HepG2 (cell line): ENCODE results near the gene CD300H. TPM values are rescaled to one million over a fixed set of nuclear protein-coding genes. Genes with fewer than 3 reads are reported as not detected.

Experiments used
- ATAC-seq: fragments of 200-7000 bp; cut with Tn5 transposase; 3 replicates; pipeline ENCODE4 v1.9.1; 2020; ENCODE audit warnings: mild to moderate bottlenecking, moderate library complexity
- BruUV-seq: library from RNA; stranded (reverse); fragments of 400-500 nt; replicated peaks from 2 replicates; lab custom pipeline; 2021; lab: Mats Ljungman, UMichigan
- CTCF ChIA-PET: fragments of 300-600 bp; formaldehyde crosslinking; extraction: SDS; loops from one replicate; lab custom pipeline; 2021; ENCODE audit warnings: low total read pairs, inconsistent platforms, low intra/inter-chr PET ratio; lab: Yijun Ruan, JAX
- POLR2A ChIA-PET: fragments of 350-600 bp; sonication (Branson Sonifier 250); formaldehyde crosslinking; loops from one replicate; lab custom pipeline; 2020; ENCODE audit warnings: antibody characterized with exemption, inconsistent platforms; lab: Yijun Ruan, JAX
- DNase-seq: peaks from one replicate; pipeline ENCODE4 v3.0.0-alpha.2; 2015; ENCODE audit warnings: low spot score
- FAIRE-seq: peaks from 3 replicates; lab custom pipeline; 2011; peaks lifted over from hg19 to GRCh38; lab: Jason Lieb, UNC
- H2AFZ ChIP-seq: one replicate; pipeline ENCODE4 v1.6.1; 2011; ENCODE audit warnings: low read length, inconsistent platforms
- H3K27ac ChIP-seq: fragments of 300-600 bp; 3 replicates; pipeline ENCODE4 v1.8.0; 2011; ENCODE audit warnings: mixed run types, mild to moderate bottlenecking, mixed read lengths, low read length, inconsistent platforms; ENCODE audit not compliant: insufficient read depth; ENCODE audit errors: extremely low read length
- H3K27me3 ChIP-seq, 2 experiments: fragments of 200-600 bp in 1 of 2; 2 replicates in 1 of 2; 3 replicates in 1 of 2; pipeline versions ENCODE4 v1.6.0 to v1.8.0; 2011; ENCODE audit warnings: low read length in 2 of 2, mild to moderate bottlenecking in 2 of 2, moderate library complexity in 2 of 2, inconsistent platforms in 1 of 2; ENCODE audit not compliant: insufficient read depth in 2 of 2, control insufficient read depth in 1 of 2
- H3K36me3 ChIP-seq, 2 experiments: fragments of 200-600 bp in 1 of 2; replicated peaks in 1 of 2; 2 replicates in 1 of 2; 3 replicates in 1 of 2; pipeline versions ENCODE4 v1.5.1 to v1.8.0; 2011; ENCODE audit warnings: low read length in 2 of 2, inconsistent platforms in 1 of 2; ENCODE audit not compliant: insufficient read depth in 2 of 2, control insufficient read depth in 1 of 2
- H3K4me1 ChIP-seq: 2 replicates; pipeline ENCODE4 v1.5.1; 2012; ENCODE audit warnings: low read length, inconsistent platforms; ENCODE audit not compliant: insufficient read depth
- H3K4me2 ChIP-seq: 2 replicates; pipeline ENCODE4 v1.6.0; 2011; ENCODE audit warnings: low read depth, low read length, inconsistent platforms
- H3K4me3 ChIP-seq, 3 experiments: fragments of 200-600 bp in 1 of 3; sonication (generic), shearing (Covaris generic) in 1 of 3; replicated peaks in 1 of 3; 2 replicates each; pipeline ENCODE4 v1.5.1; 2011 to 2016; ENCODE audit warnings: low read length in 3 of 3, inconsistent platforms in 2 of 3, low read depth in 2 of 3, mild to moderate bottlenecking in 2 of 3, control low read depth in 1 of 3, mixed read lengths in 1 of 3; ENCODE audit not compliant: insufficient read depth in 1 of 3
- H3K79me2 ChIP-seq: one replicate; pipeline ENCODE4 v1.6.1; 2011; ENCODE audit warnings: low read length, inconsistent platforms; ENCODE audit not compliant: insufficient read depth
- H3K9ac ChIP-seq: 2 replicates; pipeline ENCODE4 v1.6.0; 2011; ENCODE audit warnings: mild to moderate bottlenecking, low read depth, low read length, inconsistent platforms; ENCODE audit not compliant: insufficient read depth
- H3K9me3 ChIP-seq: 2 replicates; pipeline ENCODE4 v1.5.1; 2012; ENCODE audit warnings: mild to moderate bottlenecking, low read length
- H4K20me1 ChIP-seq: 2 replicates; pipeline ENCODE4 v1.6.0; 2011; ENCODE audit warnings: inconsistent platforms, mild to moderate bottlenecking, low read length, moderate library complexity; ENCODE audit not compliant: insufficient read depth
- ARHGAP35 ChIP-seq: sonication (generic); formaldehyde crosslinking; IDR thresholded peaks from 2 replicates; pipeline ENCODE4 v1.9.0; 2022; ENCODE audit warnings: mild to moderate bottlenecking, inconsistent platforms, moderate library complexity, missing genetic modification reagents, borderline replicate concordance
- ATF5 ChIP-seq: sonication (generic); formaldehyde crosslinking; IDR thresholded peaks from 2 replicates; pipeline ENCODE4 v1.4.0; 2020; ENCODE audit warnings: mild to moderate bottlenecking, low read depth, missing genetic modification reagents
- CEBPZ ChIP-seq: IDR thresholded peaks from 2 replicates; pipeline ENCODE4 v1.6.1; 2012; ENCODE audit warnings: low read length, improper control_type of control experiment
- ONECUT2 ChIP-seq: sonication (generic); formaldehyde crosslinking; IDR thresholded peaks from 2 replicates; pipeline ENCODE4 v1.4.0; 2020; ENCODE audit warnings: missing genetic modification reagents
- RAD51 ChIP-seq: fragments of 450-650 bp; IDR thresholded peaks from 2 replicates; pipeline ENCODE4 v1.6.1; 2016; ENCODE audit warnings: borderline replicate concordance
- RARG ChIP-seq: sonication (generic); formaldehyde crosslinking; IDR thresholded peaks from 2 replicates; pipeline ENCODE4 v1.4.0; 2020; ENCODE audit warnings: low read depth, mild to moderate bottlenecking, missing genetic modification reagents
- TOE1 ChIP-seq: sonication (generic); formaldehyde crosslinking; IDR thresholded peaks from 2 replicates; pipeline ENCODE4 v1.4.0; 2020; ENCODE audit warnings: mild to moderate bottlenecking, missing genetic modification reagents
- UBTF ChIP-seq: sonication (generic); formaldehyde crosslinking; IDR thresholded peaks from 2 replicates; pipeline ENCODE4 v1.4.0; 2020; ENCODE audit warnings: mild to moderate bottlenecking, missing genetic modification reagents
- ZNF18 ChIP-seq: sonication (generic); formaldehyde crosslinking; IDR thresholded peaks from 2 replicates; pipeline ENCODE4 v1.8.0; 2022; ENCODE audit warnings: mild to moderate bottlenecking, missing genetic modification reagents; ENCODE audit not compliant: insufficient replicate concordance
- ZNF207 ChIP-seq: fragments of 450-650 bp; IDR thresholded peaks from 2 replicates; pipeline ENCODE4 v1.6.1; 2016; ENCODE audit warnings: antibody characterized with exemption, borderline replicate concordance
- ZNF558 ChIP-seq: sonication (generic); formaldehyde crosslinking; IDR thresholded peaks from 2 replicates; pipeline ENCODE4 v1.9.0; 2022; ENCODE audit warnings: mild to moderate bottlenecking, missing genetic modification reagents, borderline replicate concordance
- WGBS: methylation state at CpG from one replicate; pipeline ENCODE4 v1.1.6; 2017; ENCODE audit warnings: low lambda C conversion rate; 5-methylcytosine and 5-hydroxymethylcytosine counted together
- in situ Hi-C: cut with HindIII; loops from 2 replicates; pipeline ENCODE4 v1.10.0; 2017; ENCODE audit warnings: low pct_unique_long_range_greater_than_20kb; ENCODE audit not compliant: extremely low pct_ligation_motif_present
- intact Hi-C: fragments of 100-400 bp; cut with micrococcal nuclease; formaldehyde crosslinking; loops from one replicate; pipeline ENCODE4 v1.10.0; 2022; ENCODE audit not compliant: unreplicated experiment
- polyA plus RNA-seq, 8 experiments: library from polyadenylated mRNA; depleted of rRNA in 3 of 8; stranded (reverse) in 7 of 8; unstranded in 1 of 8; fragments of >200 nt; fragmentation: Illumina TruSeq in 4 of 8; extraction: Trizol in 4 of 8; gene quantifications; 2 replicates each; pipeline versions ENCODE4 v1.2.1 to v1.2.3, GENCODE V29; 2011 to 2016; ENCODE audit warnings: low read depth in 4 of 8, missing spikeins in 1 of 8, mixed read lengths in 1 of 8; ENCODE audit not compliant: insufficient read depth in 1 of 8
- total RNA-seq, 5 experiments: library from RNA; depleted of rRNA; stranded (reverse); fragments of >200 nt; fragmentation: Illumina TruSeq; extraction: Trizol; gene quantifications; 2 replicates each; pipeline ENCODE4 v1.2.3, GENCODE V29; 2016; ENCODE audit warnings: low read depth in 1 of 5

Gene CD300H
- total and polyA plus RNA-seq, 2 of the 13 experiments (the other 11 are each of a cell fraction or from before 2014, with no cell fraction given): not detected

- Histone ChIP-seq H3K27ac (no peak overlapping the region), H3K9ac (no peak overlapping the region), H3K36me3 (no peaks in the 10 kb centered on the region), H4K20me1 (no peaks in the 10 kb centered on the region), H3K4me3 (no peak overlapping the region), H3K79me2 (no peaks in the 10 kb centered on the region), H3K4me1 (no peaks in the 10 kb centered on the region), H3K27me3 (peaks cover 10 to 56% of the 10 kb centered on the region in 2 experiments; a peak in 4 of 5 replicates), H3K9me3 (no peaks in the 10 kb centered on the region), H2AFZ (no peak overlapping the region), H3K4me2 (no peak overlapping the region)
- no TSS peak for BruUV-seq
- 2% methylated on average over 3 of the region's 3 CpGs for WGBS
- no peak for DNase-seq
- in situ Hi-C loops: no loop called here
- FAIRE-seq: no peak
- POLR2A ChIA-PET: no interaction called here
- intact Hi-C loops: no loop called here
- no peak for ATAC-seq
- CTCF ChIA-PET: no interaction called here
- TF ChIP-seq ZNF207: no peak
- TF ChIP-seq RARG (CRISPR knock-in tag): no peak
- TF ChIP-seq ONECUT2 (CRISPR knock-in tag): no peak
- no peak for TF ChIP-seq ATF5 (CRISPR knock-in tag)
- no peak for TF ChIP-seq UBTF (CRISPR knock-in tag)
- no peak for TF ChIP-seq CEBPZ
- TF ChIP-seq ZNF18 (CRISPR knock-in tag): no peak
- no peak for TF ChIP-seq ZNF558 (CRISPR knock-in tag)
- no peak for TF ChIP-seq RAD51
- no peak for TF ChIP-seq ARHGAP35 (CRISPR knock-in tag)
- TF ChIP-seq TOE1: no peak
These were observed 30.4 kb downstream of the CD300H start for GRCh38 chr17:74536890-74537289.
